ENCODE measurements around the gene PDCD7.
A peak's percentile ranks its signal among the peaks of the same experiment; 100 is the strongest.
"Not testable (repeated sequence)": the region's sequence is repeated elsewhere in the genome, so short reads cannot be mapped to it uniquely, and the experiment has no call there.

PDCD7 gene

GRCh38 chr15:65133548-65134200 lies at the start of gene PDCD7:
Gene PDCD7, minus strand, starts transcription at chr15:65133808. Its CDS starts 27 bp downstream, at chr15:65133781.
- peak; percentile 99 for DNase-seq (ENCODE audit: low spot score)
- no peak for TF ChIP-seq CTCF (IDR thresholded peaks at IDR 0.05; ENCODE audit: extremely low read depth, missing control alignments)

GRCh38 chr15:65182538-65182937 lies 48.9 kb upstream of the PDCD7 start:
- TF ChIP-seq CTCF (IDR thresholded peaks at IDR 0.05; ENCODE audit: extremely low read depth, missing control alignments): no peak
- peak; percentile 24 for DNase-seq (ENCODE audit: low spot score)

GRCh38 chr15:65181582-65182353 lies 48.2 kb upstream of the PDCD7 start:
- DNase-seq (ENCODE audit: low spot score): not testable (repeated sequence)

- no peak for TF ChIP-seq CTCF (IDR thresholded peaks at IDR 0.05; ENCODE audit: extremely low read depth, missing control alignments)
- no peak for DNase-seq (ENCODE audit: low spot score)
Measured at GRCh38 chr15:65180167-65180566, 46.6 kb upstream of the PDCD7 start.

- DNase-seq (ENCODE audit: low spot score): no peak
- no peak for TF ChIP-seq CTCF (IDR thresholded peaks at IDR 0.05; ENCODE audit: extremely low read depth, missing control alignments)
Measured at GRCh38 chr15:65177901-65178300, 44.3 kb upstream of the PDCD7 start.

GRCh38 chr15:65176056-65176455 lies 42.4 kb upstream of the PDCD7 start:
- TF ChIP-seq CTCF (IDR thresholded peaks at IDR 0.05; ENCODE audit: extremely low read depth, missing control alignments): no peak
- DNase-seq (ENCODE audit: low spot score): no peak

- DNase-seq (ENCODE audit: low spot score): no peak
- no peak for TF ChIP-seq CTCF (IDR thresholded peaks at IDR 0.05; ENCODE audit: extremely low read depth, missing control alignments)
Measured at GRCh38 chr15:65175511-65175910, 41.9 kb upstream of the PDCD7 start.
